ENCODE results near the gene ZNF337. TPM values are rescaled to one million over a fixed set of nuclear protein-coding genes. Genes with fewer than 3 reads are reported as not detected.

Gene ZNF337
- total RNA-seq, 1 experiment from 2014 or later = 10.3 TPM

GRCh38 chr20:25745100-25745499 is 48.4 kb upstream of the ZNF337 start:
- WGBS (ENCODE audit: extremely low coverage, insufficient read length, low lambda C conversion rate) = no CpG with 5 or more reads among the region's 4 CpGs

More at GRCh38 chr20:25745100-25745499, 48.4 kb upstream of the ZNF337 start:
- Histone ChIP-seq H3K56ac (ENCODE audit: insufficient read length, low read depth, low read length) (no peak overlapping the region), H3K79me2 (ENCODE audit: insufficient read depth, low read length) (no peaks in the 10 kb centered on the region), H2AFZ (ENCODE audit: low read length) (no peak overlapping the region), H2BK12ac (ENCODE audit: insufficient read length, low read depth, low read length) (no peak overlapping the region), H2BK20ac (ENCODE audit: low read depth, low read length, poor library complexity, severe bottlenecking) (no peak overlapping the region), H4K91ac (ENCODE audit: insufficient read length, low read depth, low read length) (no peak overlapping the region), H3K4ac (ENCODE audit: low read depth, low read length) (no peak overlapping the region), H2BK5ac (ENCODE audit: insufficient read length, low read length) (no peak overlapping the region), H3K79me1 (ENCODE audit: insufficient read depth, low read depth, low read length, poor library complexity, severe bottlenecking) (no peaks in the 10 kb centered on the region), H4K5ac (ENCODE audit: insufficient read length, low read depth, low read length) (no peak overlapping the region), H2BK120ac (ENCODE audit: low read depth, low read length, poor library complexity, severe bottlenecking) (no peak overlapping the region), H4K20me1 (ENCODE audit: control insufficient read depth, insufficient read depth, insufficient read length) (no peaks in the 10 kb centered on the region), H3K23me2 (ENCODE audit: insufficient read length, low read depth, low read length, poor library complexity, severe bottlenecking) (no peaks in the 10 kb centered on the region), H3K9ac (ENCODE audit: extremely low read depth, insufficient read length, low read length) (no peak overlapping the region), H3K27me3 (ENCODE audit: insufficient read depth, low read length) (no peaks in the 10 kb centered on the region), H3K9me3 (ENCODE audit: control insufficient read depth, low read depth, low read length) (no peaks in the 10 kb centered on the region), H4K8ac (replicated peaks; ENCODE audit: insufficient read length, low read depth, low read length) (no peak overlapping the region), H3T11ph (ENCODE audit: low read length) (no peak overlapping the region), H3K18ac (ENCODE audit: insufficient read length, low read depth, low read length) (no peak overlapping the region), H3K23ac (ENCODE audit: insufficient read length, low read depth, low read length) (no peak overlapping the region), H3K27ac (ENCODE audit: insufficient read length, low read depth, low read length) (no peak overlapping the region), H3K14ac (ENCODE audit: insufficient read depth, low read length) (no peak overlapping the region), H3K4me1 (ENCODE audit: insufficient read depth, low read length) (no peaks in the 10 kb centered on the region), H3K4me2 (ENCODE audit: insufficient read depth, insufficient read length, low read length) (no peak overlapping the region), H2BK15ac (ENCODE audit: low read depth, low read length) (no peak overlapping the region), H2AK5ac (ENCODE audit: insufficient read length, low read length) (no peak overlapping the region)
- Mint-ChIP-seq H3K27ac (peak overlapping the region in 1 of 3 experiments; percentile 46; a peak in 1 of 7 replicates), H3K4me3 (no peak overlapping the region), H3K4me1 (peaks cover 0 to 4% of the 10 kb centered on the region in 2 experiments; a peak in 1 of 4 replicates), H3K36me3 (ENCODE audit: insufficient read depth in 1 of 3, low read depth in 3 of 3) (no peaks in the 10 kb centered on the region), H3K9me3 (no peaks in the 10 kb centered on the region; a peak in 2 of 5 replicates), H3K27me3 (ENCODE audit: low read depth) (no peaks in the 10 kb centered on the region)
- no peak for TF ChIP-seq CTCF (conservative IDR thresholded peaks at IDR 0.05)
- DNase-seq = no peak
